ENCODE measurements around the gene RADIL.

The RADIL gene

GRCh38 chr7:4849390-4849789, 34.1 kb downstream of the RADIL start:
- DNase-seq = no peak

- DNase-seq = no peak
Measured at GRCh38 chr7:4845740-4846142, 37.8 kb downstream of the RADIL start.

DNA sequence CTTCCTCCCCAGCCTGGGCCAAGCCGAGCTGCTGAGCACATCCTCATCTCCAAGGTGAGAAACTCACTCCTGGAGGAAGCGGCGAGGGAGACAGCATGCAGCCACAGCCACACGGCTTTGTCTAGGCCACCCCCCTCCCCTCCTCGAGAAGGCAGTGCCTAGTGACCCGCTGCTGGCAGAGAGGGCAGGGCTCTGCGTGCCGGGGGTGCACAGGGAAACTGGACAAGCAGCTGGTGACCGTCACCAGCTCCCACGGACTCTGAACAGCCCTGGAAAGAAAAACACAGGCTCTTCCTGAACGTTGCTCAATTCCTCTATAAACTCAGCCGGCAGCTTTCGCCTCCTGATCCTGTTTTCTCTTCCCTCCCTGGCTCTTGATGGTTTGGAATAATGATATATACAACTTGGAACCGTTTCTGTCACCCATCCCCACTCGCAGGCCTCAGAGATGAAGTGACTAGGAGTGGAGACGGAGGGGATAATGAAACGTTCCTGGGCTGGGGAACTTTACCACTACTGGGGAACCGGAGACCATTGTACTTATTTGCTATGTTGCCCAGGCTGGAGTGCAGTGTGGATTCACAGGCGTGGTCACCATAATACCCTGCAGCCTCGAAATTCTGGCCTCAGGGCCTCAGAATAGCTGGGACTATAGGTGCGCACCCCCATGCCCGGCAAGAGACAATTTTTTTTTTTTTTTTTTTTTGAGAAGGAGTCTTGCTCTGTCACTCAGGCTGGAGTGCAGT, 41.0 kb downstream of the RADIL start:
- no peak for DNase-seq

DNA sequence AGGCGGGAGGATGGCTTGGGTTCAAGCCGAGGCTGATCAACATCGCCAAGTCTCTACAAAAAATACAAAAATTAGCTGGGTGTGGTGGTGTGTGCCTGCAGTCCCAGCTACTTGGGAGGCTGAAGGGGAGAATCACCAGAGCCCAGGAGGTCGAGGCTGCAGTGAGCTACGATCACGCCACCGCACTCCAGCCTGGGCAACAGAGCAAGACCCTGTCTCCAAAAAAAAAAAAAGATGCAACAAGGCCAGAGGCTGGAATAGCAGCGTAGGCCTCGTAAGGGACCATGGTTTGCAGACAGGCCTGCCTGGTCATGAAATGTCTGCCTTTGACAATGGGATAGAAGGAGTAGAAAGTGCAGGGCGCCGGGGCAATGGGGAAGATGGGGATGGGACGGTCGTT, 41.7 kb downstream of the RADIL start:
- no peak for DNase-seq

- no peak for DNase-seq
Measured at GRCh38 chr7:4841007-4841784, 42.3 kb downstream of the RADIL start.

- DNase-seq = no peak
Measured at GRCh38 chr7:4840079-4840501, 43.4 kb downstream of the RADIL start.

DNA sequence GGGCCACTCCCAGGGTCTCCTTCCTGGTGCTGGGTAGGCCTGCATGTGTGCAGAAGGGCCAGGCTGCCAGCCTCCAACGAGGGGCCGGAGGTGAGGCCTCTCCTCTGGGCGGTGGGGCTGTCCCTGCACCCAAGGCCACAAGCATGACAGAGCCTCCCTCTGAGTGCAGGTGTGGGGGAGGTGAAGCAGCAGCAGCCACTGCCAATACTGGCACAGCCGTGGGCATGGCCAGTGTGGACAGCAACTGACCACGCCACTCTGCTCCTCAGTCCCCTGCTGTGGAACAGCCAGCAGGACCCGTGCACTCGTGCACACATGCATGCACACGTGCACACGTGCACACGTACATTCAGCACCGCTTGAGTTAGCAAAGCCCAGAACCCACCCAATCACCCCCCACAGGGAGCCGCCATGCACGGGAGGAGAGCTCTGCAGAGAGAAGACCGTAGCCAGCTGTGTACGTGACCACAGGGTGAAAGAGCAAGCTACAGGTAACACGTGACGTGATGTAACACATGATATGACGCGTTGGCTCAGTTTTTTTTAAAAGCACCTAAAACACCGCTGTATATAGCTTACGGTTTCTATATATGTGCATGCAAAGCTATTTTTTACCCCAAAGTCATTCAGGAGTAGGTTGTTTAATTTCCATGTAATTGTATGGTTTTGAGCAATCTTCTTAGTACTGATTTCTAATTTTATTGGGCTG, 44.7 kb downstream of the RADIL start:
- no peak for DNase-seq

- no peak for DNase-seq
Measured at GRCh38 chr7:4837803-4838625, 45.5 kb downstream of the RADIL start.

DNA sequence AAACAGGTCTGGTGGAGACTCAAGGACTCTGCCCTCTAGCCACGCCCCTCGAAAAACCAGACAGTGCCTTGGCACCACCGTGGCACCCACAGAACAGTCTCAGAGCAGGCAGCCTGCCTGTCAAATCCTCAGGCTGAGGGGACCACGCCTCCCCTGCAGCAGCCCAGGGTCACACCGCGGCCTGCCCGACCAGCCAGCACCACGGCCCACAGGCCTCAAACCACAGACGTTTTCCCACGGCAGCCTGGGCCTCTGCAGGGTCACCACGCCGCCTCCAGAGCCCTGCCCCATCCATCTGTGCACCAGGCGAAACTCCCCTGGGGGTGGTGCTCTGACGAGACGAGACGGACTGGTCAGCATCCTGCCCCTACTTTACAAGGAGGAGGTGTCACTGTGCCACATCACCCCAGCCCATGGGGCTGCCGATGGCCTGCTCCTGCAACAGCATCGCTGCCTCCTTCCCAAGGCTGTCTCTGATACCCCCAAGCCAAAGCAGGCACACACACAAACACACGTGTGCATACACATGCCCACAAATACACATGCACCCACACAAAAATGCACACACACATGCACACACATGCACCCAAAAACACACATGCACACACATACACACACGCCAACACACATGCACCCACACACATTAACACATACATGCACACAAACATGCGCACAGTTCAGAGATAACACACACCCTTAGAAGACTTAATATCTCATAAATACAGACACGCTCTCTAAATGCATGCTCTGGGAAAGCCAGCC, 46.3 kb downstream of the RADIL start:
- DNase-seq = peak; percentile 63

GRCh38 chr7:4836206-4836661, 47.3 kb downstream of the RADIL start:
- no peak for DNase-seq

DNA sequence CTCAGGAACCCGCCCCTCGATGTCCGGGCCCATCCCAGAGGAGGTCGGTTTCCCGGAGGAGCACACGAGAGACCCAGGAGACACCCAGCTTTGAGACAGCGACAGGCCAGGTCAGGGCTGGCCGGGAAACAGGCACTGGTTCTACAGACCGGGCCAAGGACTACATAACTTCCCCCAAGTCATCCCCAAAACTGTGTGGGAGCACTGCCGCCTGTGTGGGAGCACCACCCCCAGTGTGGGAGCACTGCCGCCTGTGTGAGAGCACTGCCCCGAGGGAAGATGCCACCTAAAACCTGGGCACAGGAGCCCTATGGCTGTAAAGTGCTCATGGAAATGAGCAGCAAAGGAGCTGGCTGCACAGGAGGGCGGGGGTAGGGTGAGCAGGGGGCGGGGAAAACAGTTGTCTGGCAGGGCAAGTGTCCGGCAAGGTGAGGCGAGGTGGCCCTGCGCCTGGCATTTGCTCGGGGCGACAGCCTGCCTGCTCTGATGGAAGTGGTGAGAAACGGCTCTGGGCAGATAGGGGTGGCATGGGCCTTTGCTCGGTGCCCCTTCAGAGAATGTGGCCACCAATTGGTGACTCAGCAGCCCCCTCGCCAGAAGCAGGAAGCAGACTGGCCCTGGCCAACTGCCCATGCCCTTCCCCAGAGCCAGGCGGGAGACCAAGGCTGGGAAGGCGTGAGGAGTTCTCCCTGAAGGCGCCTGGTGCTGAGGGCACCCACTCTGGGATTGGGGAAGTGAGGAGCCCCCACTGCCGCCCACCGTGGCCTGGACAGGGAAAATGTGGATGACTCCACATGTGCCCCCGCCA, 47.9 kb downstream of the RADIL start:
- no peak for DNase-seq

- no peak for DNase-seq
Measured at GRCh38 chr7:4834601-4835397, 48.7 kb downstream of the RADIL start.

- DNase-seq = no peak
Measured at GRCh38 chr7:4833691-4834600, 49.6 kb downstream of the RADIL start.

DNA sequence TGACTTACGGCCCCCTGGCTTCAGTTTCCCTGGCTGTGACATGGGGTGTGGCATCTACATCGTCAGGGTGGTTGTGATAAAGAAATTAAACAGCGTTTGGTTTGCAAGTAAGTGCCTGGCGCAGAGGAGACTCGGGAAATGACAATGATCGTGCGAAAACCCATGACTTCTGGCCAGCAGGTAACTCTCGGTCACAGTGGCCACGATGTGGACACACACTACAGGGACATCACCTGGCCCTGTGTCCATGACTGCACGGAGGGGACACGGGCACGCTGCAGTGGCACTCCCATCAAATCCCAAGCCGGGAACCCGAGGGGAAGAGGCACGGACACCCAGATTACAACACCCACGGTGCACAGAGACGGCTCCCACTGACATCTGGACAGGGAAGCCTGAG, 50.3 kb downstream of the RADIL start:
- no peak for DNase-seq

DNA sequence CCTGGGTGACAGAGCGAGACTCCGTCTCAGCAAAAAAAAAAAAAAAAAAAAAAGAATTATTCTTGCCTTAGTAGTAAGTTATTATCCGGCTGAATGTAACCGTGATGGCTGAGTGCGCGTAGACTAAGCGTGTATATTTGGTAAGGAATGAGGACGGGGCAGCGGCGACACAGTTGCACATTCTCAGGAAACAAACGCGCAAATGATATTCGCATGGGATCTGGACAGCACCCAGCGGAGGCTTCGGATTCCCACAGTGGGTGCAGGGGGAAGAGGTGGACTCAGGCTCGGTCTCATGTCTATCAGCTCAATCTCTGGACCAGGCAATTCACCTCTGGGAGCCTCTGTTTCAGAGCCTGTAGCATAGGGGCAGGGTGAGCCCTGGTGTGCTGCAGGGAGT, 50.8 kb downstream of the RADIL start:
- no peak for DNase-seq

DNA sequence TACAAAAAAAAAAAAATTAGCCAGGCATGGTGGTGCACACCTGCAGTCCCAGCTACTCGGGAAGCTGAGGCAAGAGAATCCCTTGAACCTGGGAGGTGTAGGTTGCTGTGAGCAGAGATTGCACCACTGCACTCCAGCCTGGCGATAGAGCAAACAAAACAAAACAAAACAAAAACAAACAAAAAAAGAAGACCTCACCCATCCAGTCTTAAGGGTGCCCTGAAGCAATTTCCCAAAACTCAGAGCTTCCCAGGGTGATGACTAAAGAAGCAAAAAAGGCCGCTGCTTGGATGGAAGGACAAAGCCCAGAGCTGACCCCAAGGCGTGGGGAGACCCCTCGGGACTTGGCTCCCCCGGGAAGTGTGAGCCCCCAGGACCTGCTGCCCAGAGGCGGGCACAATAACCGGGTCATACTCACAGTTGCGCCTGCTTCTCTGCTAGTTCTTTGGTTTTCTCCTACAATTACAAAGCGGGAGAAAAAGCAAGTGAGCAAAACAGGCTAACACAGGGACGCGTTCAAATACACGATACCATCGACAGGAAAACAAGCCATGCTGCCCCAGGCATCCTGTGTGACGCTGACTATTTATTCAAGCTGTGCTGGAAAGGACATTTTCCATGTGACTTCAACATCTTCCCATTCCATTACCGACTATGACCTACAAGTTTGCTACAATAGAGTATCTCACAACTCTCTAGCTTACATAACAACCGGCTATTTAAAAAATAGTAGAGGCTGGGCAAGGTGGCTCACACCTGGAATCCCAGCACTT, 51.6 kb downstream of the RADIL start:
- DNase-seq = no peak

DNA sequence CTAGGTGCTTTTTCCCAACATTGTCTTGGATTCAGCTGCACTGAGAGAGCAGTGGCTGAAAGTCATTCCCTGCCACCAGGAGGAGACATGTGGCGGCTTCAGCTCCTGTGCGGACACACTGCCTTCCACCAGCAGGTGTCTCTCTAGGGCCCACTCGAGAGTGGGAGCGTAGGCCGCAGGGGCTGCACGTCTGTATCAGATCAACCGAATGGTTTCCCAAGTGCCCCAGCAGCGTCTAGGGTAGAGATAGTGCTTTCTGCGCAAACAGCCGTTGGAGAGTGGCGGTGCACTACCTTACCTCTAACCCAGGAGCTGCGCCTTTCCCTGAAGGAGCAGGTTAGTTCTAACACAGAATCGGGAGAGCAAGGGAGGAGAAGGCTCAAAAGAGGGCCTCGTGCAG, 53.3 kb downstream of the RADIL start:
- peak; percentile 76 for DNase-seq

DNA sequence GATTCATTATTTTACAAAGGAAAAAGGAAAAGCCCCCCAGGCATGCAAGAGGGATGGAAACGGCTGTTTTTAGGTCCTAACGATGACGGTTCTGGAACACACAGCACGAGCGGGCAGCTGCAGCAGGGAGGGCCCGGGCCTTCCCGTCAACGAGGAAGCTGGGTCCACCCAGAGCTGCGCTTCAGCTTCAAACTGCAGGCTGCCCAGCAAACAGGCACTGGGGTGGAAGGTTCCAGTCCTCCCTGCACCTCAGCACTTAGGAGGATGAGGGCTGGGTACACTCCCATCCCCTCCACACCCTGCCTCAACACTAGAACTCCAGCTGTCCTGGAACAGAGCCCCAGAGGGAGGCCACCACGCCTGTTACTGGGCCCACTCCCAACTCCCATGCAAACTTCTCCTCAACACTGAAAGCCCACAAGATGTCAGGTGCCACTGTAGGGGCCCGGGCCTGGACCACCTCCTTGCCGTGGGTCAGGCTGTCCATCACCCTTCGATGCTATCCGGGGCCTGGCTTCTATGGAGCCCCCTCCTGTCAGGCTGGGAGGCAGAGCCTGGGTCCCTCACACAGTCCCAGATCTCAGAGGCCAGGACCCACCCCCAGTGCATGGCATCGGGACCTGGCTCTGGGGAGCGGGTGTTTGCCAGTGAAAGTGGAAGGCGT, 54.7 kb downstream of the RADIL start:
- no peak for DNase-seq

Data from left hindlimb (tissue), 1 donor.